GM23338 (cell line): Measurements from ENCODE around the gene FAF1. TPM values are rescaled to one million over a fixed set of nuclear protein-coding genes. Genes with fewer than 3 reads are reported as not detected.

Experiments
- ATAC-seq: fragments of 200-7000 bp; cut with Tn5 transposase; 3 replicates; pipeline ENCODE4 v1.9.1; 2020
- DNase-seq: peaks from one replicate; pipeline ENCODE4 v3.0.0-alpha.2; 2015; ENCODE audit warnings: low spot score
- H2AFZ ChIP-seq: fragments of 200-600 bp; sonication (generic); 2 replicates; pipeline ENCODE4 v1.8.0; 2016; ENCODE audit warnings: antibody characterized with exemption, mild to moderate bottlenecking, moderate library complexity
- H3F3A ChIP-seq: fragments of 200-600 bp; sonication (generic); replicated peaks from 2 replicates; pipeline ENCODE4 v1.8.0; 2017; ENCODE audit warnings: antibody characterized with exemption, mixed run types, low read depth
- H3K27ac ChIP-seq: fragments of 200-600 bp; sonication (generic); 2 replicates; pipeline ENCODE4 v1.6.1; 2016; ENCODE audit warnings: low read depth
- H3K27me3 ChIP-seq: fragments of 200-600 bp; sonication (generic); 2 replicates; pipeline ENCODE4 v1.8.0; 2016; ENCODE audit warnings: mild to moderate bottlenecking, mixed run types, moderate library complexity; ENCODE audit not compliant: insufficient read depth
- H3K36me3 ChIP-seq: fragments of 200-600 bp; sonication (generic); 2 replicates; pipeline ENCODE4 v1.8.0; 2016; ENCODE audit warnings: mild to moderate bottlenecking; ENCODE audit not compliant: insufficient read depth
- H3K4me1 ChIP-seq: fragments of 200-600 bp; sonication (generic); 2 replicates; pipeline ENCODE4 v1.8.0; 2016; ENCODE audit warnings: mild to moderate bottlenecking, moderate library complexity; ENCODE audit not compliant: insufficient read depth
- H3K4me2 ChIP-seq: fragments of 200-600 bp; sonication (generic); 2 replicates; pipeline ENCODE4 v1.7.1; 2017; ENCODE audit warnings: mixed run types
- H3K4me3 ChIP-seq: fragments of 200-600 bp; sonication (generic); 2 replicates; pipeline ENCODE4 v1.6.1; 2016; ENCODE audit warnings: mixed run types
- H3K79me2 ChIP-seq: fragments of 200-600 bp; sonication (generic); replicated peaks from 2 replicates; pipeline ENCODE4 v1.8.0; 2017; ENCODE audit warnings: mild to moderate bottlenecking; ENCODE audit not compliant: insufficient read depth
- H3K9me2 ChIP-seq: fragments of 200-600 bp; sonication (generic); 2 replicates; pipeline ENCODE4 v1.8.0; 2017; ENCODE audit not compliant: insufficient read depth
- H4K20me1 ChIP-seq: fragments of 200-600 bp; sonication (generic); replicated peaks from 2 replicates; pipeline ENCODE4 v1.8.0; 2017; ENCODE audit warnings: mild to moderate bottlenecking; ENCODE audit not compliant: insufficient read depth
- H3K27ac Mint-ChIP-seq: 2 replicates; pipeline ENCODE4 v1.8.0; 2020; ENCODE audit warnings: inconsistent platforms, mild to moderate bottlenecking, moderate library complexity, mixed read lengths
- H3K27me3 Mint-ChIP-seq: 3 replicates; pipeline ENCODE4 v1.8.0; 2022; ENCODE audit warnings: low read depth, mild to moderate bottlenecking, moderate library complexity, mixed read lengths, inconsistent platforms; ENCODE audit not compliant: insufficient read depth, poor library complexity
- H3K36me3 Mint-ChIP-seq: 3 replicates; pipeline ENCODE4 v1.8.0; 2021; ENCODE audit warnings: low read depth, mild to moderate bottlenecking, inconsistent platforms, moderate library complexity, mixed read lengths
- H3K4me1 Mint-ChIP-seq: 3 replicates; pipeline ENCODE4 v1.8.0; 2020; ENCODE audit warnings: mild to moderate bottlenecking, inconsistent platforms, mixed read lengths
- H3K4me3 Mint-ChIP-seq: 3 replicates; pipeline ENCODE4 v1.8.0; 2021; ENCODE audit warnings: moderate library complexity, mild to moderate bottlenecking, inconsistent platforms, mixed read lengths
- H3K9me3 Mint-ChIP-seq: 3 replicates; pipeline ENCODE4 v1.8.0; 2020; ENCODE audit warnings: moderate library complexity, mild to moderate bottlenecking, inconsistent platforms, mixed read lengths
- EZH2 ChIP-seq: fragments of 200-600 bp; sonication (generic); IDR thresholded peaks from one replicate; pipeline ENCODE4 v1.8.0; 2017; ENCODE audit warnings: antibody characterized with exemption, mild to moderate bottlenecking, low read depth; ENCODE audit not compliant: unreplicated experiment
- JUNB ChIP-seq: IDR thresholded peaks from one replicate; pipeline ENCODE4 v1.6.1; 2016; ENCODE audit warnings: antibody characterized with exemption; ENCODE audit not compliant: unreplicated experiment
- NANOG ChIP-seq: IDR thresholded peaks from 2 replicates; pipeline ENCODE4 v1.6.1; 2016; ENCODE audit warnings: antibody characterized with exemption, borderline replicate concordance
- POLR2AphosphoS5 ChIP-seq: IDR thresholded peaks from 2 replicates; pipeline ENCODE4 v1.6.1; 2016; ENCODE audit warnings: antibody characterized with exemption, low read depth
- STAT1 ChIP-seq: IDR thresholded peaks from one replicate; pipeline ENCODE4 v1.6.1; 2016; ENCODE audit warnings: antibody characterized with exemption; ENCODE audit not compliant: unreplicated experiment
- ZNF114 ChIP-seq: fragments of 250-450 bp; sonication (Bioruptor Pico); IDR thresholded peaks from 2 replicates; pipeline ENCODE4 v1.5.0; 2020; ENCODE audit warnings: mild to moderate bottlenecking, moderate library complexity
- ZNF331 ChIP-seq: fragments of 250-450 bp; sonication (Bioruptor Pico); IDR thresholded peaks from 2 replicates; pipeline ENCODE4 v1.5.0; 2020; ENCODE audit warnings: low read depth, mild to moderate bottlenecking, moderate library complexity
- polyA plus RNA-seq: library from polyadenylated mRNA; unstranded; fragments of >200 nt; fragmentation: Nextera tagmentation; extraction: Ambion mirVana; gene quantifications from 2 replicates; pipeline ENCODE4 v1.2.1, GENCODE V29; 2016
- total RNA-seq: library from RNA; depleted of rRNA; stranded (reverse); fragments of >200 nt; shearing (Covaris generic); gene quantifications from 2 replicates; pipeline ENCODE4 v1.2.3, GENCODE V29; 2014
- TF ChIP-seq, protein P1 (sequence below), 2 experiments: fragments of 200-600 bp in 1 of 2; sonication (generic) in 1 of 2; conservative IDR thresholded peaks; 2 replicates each; pipeline versions ENCODE4 v1.5.1 to v1.6.1; 2016 to 2017; ENCODE audit warnings: antibody characterized with exemption in 2 of 2, low read depth in 2 of 2, mild to moderate bottlenecking in 2 of 2, moderate library complexity in 1 of 2
- TF ChIP-seq, protein P2 (sequence below): IDR thresholded peaks from one replicate; pipeline ENCODE4 v1.6.1; 2018; ENCODE audit warnings: antibody characterized with exemption; ENCODE audit not compliant: unreplicated experiment

Gene FAF1
- total and polyA plus RNA-seq, 2 experiments from 2014 or later: 24.1 to 53.2 TPM

DNA sequence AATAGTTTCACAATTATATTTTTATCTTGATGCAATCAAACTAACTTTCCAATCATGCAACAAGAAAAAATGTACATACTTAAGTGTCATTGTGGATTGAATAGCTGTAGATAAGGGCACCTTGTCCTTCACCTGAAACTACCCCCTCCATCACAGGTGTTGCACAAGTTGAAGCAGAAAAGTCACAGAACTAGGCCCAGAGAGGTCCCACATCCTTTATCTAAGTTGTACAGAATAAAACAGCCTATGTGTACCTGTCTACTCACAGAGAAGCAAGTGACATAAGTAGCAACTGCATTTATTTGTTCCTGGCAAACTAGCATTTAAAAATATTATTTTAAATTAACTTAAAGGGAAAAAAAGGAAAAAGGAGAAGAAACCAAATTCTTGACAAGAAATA, 256.8 kb downstream of the FAF1 start:
- H3K79me2 ChIP-seq: no peaks in the 10 kb centered on the region
- DNase-seq: peak; percentile 12
- H3K27me3 ChIP-seq: no peaks in the 10 kb centered on the region
- H3K36me3 Mint-ChIP-seq: no peaks in the 10 kb centered on the region
- H3K9me2 ChIP-seq: no peaks in the 10 kb centered on the region
- peaks cover 55% of the 10 kb centered on the region for H3K4me1 Mint-ChIP-seq
- H3K4me3 Mint-ChIP-seq: no peak overlapping the region
- no peak for ATAC-seq
- H3K36me3 ChIP-seq: no peaks in the 10 kb centered on the region
- no peak overlapping the region for H2AFZ ChIP-seq
- no peak overlapping the region for H3K4me3 ChIP-seq
- TF ChIP-seq NANOG (no peak), ZNF114 (CRISPR knock-in tag) (no peak), STAT1 (no peak)
- TF ChIP-seq, protein P1, sequence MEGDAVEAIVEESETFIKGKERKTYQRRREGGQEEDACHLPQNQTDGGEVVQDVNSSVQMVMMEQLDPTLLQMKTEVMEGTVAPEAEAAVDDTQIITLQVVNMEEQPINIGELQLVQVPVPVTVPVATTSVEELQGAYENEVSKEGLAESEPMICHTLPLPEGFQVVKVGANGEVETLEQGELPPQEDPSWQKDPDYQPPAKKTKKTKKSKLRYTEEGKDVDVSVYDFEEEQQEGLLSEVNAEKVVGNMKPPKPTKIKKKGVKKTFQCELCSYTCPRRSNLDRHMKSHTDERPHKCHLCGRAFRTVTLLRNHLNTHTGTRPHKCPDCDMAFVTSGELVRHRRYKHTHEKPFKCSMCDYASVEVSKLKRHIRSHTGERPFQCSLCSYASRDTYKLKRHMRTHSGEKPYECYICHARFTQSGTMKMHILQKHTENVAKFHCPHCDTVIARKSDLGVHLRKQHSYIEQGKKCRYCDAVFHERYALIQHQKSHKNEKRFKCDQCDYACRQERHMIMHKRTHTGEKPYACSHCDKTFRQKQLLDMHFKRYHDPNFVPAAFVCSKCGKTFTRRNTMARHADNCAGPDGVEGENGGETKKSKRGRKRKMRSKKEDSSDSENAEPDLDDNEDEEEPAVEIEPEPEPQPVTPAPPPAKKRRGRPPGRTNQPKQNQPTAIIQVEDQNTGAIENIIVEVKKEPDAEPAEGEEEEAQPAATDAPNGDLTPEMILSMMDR (conservative IDR thresholded peaks at IDR 0.05; ENCODE audit: low read depth in 2 of 2): no peak
- no peaks in the 10 kb centered on the region for H4K20me1 ChIP-seq
- no peak overlapping the region for H3K4me2 ChIP-seq
- no peaks in the 10 kb centered on the region for H3K27me3 Mint-ChIP-seq
- no peaks in the 10 kb centered on the region for H3F3A ChIP-seq
- peaks cover 68% of the 10 kb centered on the region for H3K4me1 ChIP-seq
- peak overlapping the region; percentile 75; the same call in 1 of the 2 replicates for H3K27ac Mint-ChIP-seq
- no peaks in the 10 kb centered on the region for H3K9me3 Mint-ChIP-seq
- H3K27ac ChIP-seq: no peak overlapping the region; the same call in 1 of the 2 replicates

DNA sequence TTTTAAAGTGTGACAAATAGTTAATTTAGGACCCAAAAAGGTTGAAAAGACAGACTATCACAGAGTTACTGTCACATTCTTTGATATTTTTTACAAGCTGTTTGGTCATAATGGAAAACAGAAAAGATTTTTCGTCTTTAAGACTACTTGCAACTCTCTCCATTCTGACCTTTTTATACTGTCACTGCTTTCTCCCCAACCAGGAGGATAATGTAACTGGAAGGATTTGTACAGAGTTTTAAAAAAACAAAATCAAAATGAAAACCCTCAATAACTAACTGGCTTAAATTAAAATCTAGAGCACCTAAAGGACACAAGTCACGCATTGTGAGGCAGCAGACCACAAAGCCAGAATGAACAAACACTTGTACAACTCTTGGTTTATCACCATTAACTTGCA, 257.7 kb downstream of the FAF1 start:
- ATAC-seq (no peak), DNase-seq (no peak)
- peak overlapping the region; percentile 17; the same call in 1 of the 2 replicates for H3K27ac ChIP-seq
- H3K27me3 ChIP-seq: no peaks in the 10 kb centered on the region
- peaks cover 76% of the 10 kb centered on the region for H3K4me1 ChIP-seq
- no peaks in the 10 kb centered on the region for H3K79me2 ChIP-seq
- Mint-ChIP-seq H3K36me3 (no peaks in the 10 kb centered on the region), H3K4me3 (no peak overlapping the region), H3K27ac (peak overlapping the region; percentile 89), H3K9me3 (no peaks in the 10 kb centered on the region), H3K4me1 (peaks cover 62% of the 10 kb centered on the region), H3K27me3 (no peaks in the 10 kb centered on the region)
- TF ChIP-seq EZH2: no peak
- TF ChIP-seq, protein P1 (conservative IDR thresholded peaks at IDR 0.05; ENCODE audit: low read depth in 2 of 2): no peak
- no peak for TF ChIP-seq ZNF331
- TF ChIP-seq NANOG: no peak
- TF ChIP-seq POLR2AphosphoS5: no peak
- TF ChIP-seq, protein P2, sequence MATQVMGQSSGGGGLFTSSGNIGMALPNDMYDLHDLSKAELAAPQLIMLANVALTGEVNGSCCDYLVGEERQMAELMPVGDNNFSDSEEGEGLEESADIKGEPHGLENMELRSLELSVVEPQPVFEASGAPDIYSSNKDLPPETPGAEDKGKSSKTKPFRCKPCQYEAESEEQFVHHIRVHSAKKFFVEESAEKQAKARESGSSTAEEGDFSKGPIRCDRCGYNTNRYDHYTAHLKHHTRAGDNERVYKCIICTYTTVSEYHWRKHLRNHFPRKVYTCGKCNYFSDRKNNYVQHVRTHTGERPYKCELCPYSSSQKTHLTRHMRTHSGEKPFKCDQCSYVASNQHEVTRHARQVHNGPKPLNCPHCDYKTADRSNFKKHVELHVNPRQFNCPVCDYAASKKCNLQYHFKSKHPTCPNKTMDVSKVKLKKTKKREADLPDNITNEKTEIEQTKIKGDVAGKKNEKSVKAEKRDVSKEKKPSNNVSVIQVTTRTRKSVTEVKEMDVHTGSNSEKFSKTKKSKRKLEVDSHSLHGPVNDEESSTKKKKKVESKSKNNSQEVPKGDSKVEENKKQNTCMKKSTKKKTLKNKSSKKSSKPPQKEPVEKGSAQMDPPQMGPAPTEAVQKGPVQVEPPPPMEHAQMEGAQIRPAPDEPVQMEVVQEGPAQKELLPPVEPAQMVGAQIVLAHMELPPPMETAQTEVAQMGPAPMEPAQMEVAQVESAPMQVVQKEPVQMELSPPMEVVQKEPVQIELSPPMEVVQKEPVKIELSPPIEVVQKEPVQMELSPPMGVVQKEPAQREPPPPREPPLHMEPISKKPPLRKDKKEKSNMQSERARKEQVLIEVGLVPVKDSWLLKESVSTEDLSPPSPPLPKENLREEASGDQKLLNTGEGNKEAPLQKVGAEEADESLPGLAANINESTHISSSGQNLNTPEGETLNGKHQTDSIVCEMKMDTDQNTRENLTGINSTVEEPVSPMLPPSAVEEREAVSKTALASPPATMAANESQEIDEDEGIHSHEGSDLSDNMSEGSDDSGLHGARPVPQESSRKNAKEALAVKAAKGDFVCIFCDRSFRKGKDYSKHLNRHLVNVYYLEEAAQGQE: no peak
- TF ChIP-seq STAT1: no peak
- no peak for TF ChIP-seq JUNB
- no peak overlapping the region for H3K4me3 ChIP-seq
- no peak overlapping the region; the same call in 1 of the 2 replicates for H3K4me2 ChIP-seq
- no peaks in the 10 kb centered on the region for H3F3A ChIP-seq
- H3K36me3 ChIP-seq: no peaks in the 10 kb centered on the region
- no peak overlapping the region for H2AFZ ChIP-seq
- no peaks in the 10 kb centered on the region for H3K9me2 ChIP-seq
- H4K20me1 ChIP-seq: no peaks in the 10 kb centered on the region
